ENCODE measurements around the gene KBTBD8.

KBTBD8 gene

GRCh38 chr3:67034371-67034770 lies 36.3 kb downstream of the KBTBD8 start:
- no peak for DNase-seq (ENCODE audit: low read depth in 2 of 2)

GRCh38 chr3:67037615-67038014 lies 39.5 kb downstream of the KBTBD8 start:
- no peak for DNase-seq (ENCODE audit: low read depth in 2 of 2)

- DNase-seq (ENCODE audit: low read depth in 2 of 2), result no peak
Observed at GRCh38 chr3:67044295-67044694, 46.2 kb downstream of the KBTBD8 start.

DNA sequence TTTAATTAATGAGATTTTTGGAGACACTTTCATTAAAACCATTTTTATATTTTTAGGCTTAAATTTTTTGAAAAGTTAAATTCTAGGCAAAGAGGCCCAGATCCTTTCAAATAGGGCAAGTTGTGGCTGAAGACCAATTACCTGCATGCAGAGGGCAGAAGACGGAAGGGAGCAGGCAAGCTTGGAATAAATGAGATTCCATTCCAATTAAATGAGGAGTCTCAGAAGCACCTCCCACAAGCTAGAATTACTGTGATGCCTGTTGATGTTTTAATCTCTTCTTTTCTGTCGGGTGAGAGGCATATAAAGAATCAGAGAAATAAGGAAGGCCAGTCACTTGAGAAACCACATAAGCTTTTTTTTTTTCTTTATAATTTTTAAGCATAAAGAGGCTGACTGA lies 46.8 kb downstream of the KBTBD8 start:
- no peak for DNase-seq (ENCODE audit: low read depth in 2 of 2)

GRCh38 chr3:67045711-67046465 lies 47.8 kb downstream of the KBTBD8 start:
- DNase-seq (ENCODE audit: low read depth in 2 of 2), result no peak

GRCh38 chr3:67047051-67047450 lies 48.9 kb downstream of the KBTBD8 start:
- DNase-seq (ENCODE audit: low read depth in 2 of 2), result no peak

DNA sequence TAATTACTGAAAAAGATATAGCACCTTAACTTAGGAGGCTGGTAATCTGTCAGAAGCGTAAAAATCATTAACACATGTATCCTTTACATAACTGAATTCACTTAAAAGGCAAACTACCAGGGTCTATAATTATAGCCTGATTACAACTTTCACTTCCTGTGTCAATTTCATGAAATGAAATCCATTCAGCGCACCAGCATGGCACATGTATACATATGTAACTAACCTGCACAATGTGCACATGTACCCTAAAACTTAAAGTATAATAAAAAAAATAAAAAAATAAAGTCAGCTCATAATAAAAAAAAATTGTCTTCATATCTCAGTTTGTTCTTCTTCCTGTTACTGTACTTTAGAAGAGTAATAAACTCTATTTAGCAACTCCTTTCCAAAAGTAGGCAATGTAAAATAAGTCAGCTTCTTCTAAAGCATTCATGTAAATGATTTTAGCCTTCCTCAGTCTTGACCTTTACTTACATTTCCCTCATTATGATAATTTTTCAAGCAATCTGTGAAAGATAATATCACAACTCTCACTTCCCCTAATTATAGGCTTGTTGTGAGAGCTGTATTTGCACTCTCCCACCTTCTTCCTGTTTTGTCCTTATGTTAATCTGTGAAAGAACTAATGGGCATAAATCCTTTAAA lies 50.1 kb downstream of the KBTBD8 start:
- DNase-seq (ENCODE audit: low read depth in 2 of 2), result no peak

DNA sequence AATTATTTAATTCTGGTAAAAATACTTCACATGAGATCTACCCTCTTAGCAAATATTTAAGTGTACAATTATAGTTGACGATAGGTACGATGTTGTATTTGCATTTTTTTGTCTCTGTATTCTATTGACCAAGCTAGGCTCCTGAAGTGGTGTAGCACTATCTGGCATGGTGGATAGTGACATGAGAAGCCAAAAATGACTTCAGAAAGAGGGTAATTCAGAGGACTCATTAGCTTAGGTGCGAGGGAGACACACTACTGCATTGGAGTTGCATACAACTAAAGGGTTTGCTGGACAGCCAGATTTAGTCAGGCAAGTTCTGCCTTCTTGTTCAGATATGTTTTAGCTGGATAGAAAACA lies 50.6 kb downstream of the KBTBD8 start:
- no peak for DNase-seq (ENCODE audit: low read depth in 2 of 2)

- DNase-seq (ENCODE audit: low read depth in 2 of 2), result no peak
Observed at GRCh38 chr3:67059443-67059842, 61.3 kb downstream of the KBTBD8 start.

All from stimulated activated CD8-positive, alpha-beta memory T cell treated with anti-CD3 and anti-CD28 coated beads, Interleukin-15, amount 100 ng/mL, for 4 hours (primary cell).